Kidney epithelial cell (primary cell): ENCODE measurements around the gene PARP8. TPM values are rescaled to one million over a fixed set of nuclear protein-coding genes. Genes with fewer than 3 reads are reported as not detected.

ENCODE experiments used
- DNase-seq: peaks from one replicate; pipeline ENCODE4 v3.0.0-alpha.2; 2010; ENCODE audit warnings: low read depth
- H3K27me3 ChIP-seq: 2 replicates; pipeline ENCODE4 v1.6.0; 2011; ENCODE audit warnings: low read length; ENCODE audit not compliant: control insufficient read depth, insufficient read depth
- H3K36me3 ChIP-seq: 2 replicates; pipeline ENCODE4 v1.5.1; 2011; ENCODE audit warnings: low read length; ENCODE audit not compliant: control insufficient read depth, insufficient read depth
- H3K4me3 ChIP-seq: 2 replicates; pipeline ENCODE4 v1.5.1; 2011; ENCODE audit warnings: low read depth, mild to moderate bottlenecking, control low read depth, low read length
- CTCF ChIP-seq: IDR thresholded peaks from 2 replicates; pipeline ENCODE4 v1.5.1; 2011; ENCODE audit warnings: mild to moderate bottlenecking, moderate library complexity, low read length, control low read depth, inconsistent platforms; ENCODE audit not compliant: insufficient read depth, poor library complexity, severe bottlenecking
- total RNA-seq: library from RNA; depleted of rRNA; stranded (reverse); fragments of >200 nt; gene quantifications from 2 replicates; pipeline ENCODE4 v1.2.3, GENCODE V29; 2015

Gene PARP8
- total RNA-seq, 1 donor from 2014 or later, result 29.7 TPM

DNA sequence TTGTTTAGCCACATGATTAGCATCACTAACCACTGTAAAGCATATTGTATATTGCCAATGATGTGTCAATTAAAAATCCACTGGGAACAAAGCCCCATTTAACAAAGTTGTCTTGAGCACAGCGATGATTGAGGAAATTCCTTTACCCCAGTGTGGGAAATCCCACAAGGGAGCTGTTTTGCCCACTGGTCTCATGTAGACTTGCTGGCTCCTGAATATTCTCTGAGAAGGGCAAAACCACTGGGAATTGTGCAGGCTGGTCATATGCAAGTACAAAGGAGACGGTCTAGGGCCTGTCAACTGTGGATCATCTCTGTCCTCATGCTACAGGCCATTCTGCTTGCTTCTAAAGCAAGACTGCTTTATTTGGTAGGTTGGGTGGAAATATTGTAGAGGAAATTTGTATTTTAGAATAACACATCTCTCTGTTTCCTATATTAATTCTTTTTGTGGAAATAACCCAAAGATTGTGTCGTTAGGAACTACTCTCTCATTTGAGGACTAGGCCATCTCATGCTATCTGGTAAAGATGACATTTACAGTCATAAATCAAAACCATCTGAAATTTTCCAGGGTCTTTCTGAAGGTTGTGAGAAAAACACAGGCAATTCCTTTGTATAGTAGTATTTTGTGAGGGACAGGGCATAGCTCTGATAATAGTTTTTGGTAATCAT lies 60.2 kb downstream of the PARP8 start:
- TF ChIP-seq CTCF, result no peak

DNA sequence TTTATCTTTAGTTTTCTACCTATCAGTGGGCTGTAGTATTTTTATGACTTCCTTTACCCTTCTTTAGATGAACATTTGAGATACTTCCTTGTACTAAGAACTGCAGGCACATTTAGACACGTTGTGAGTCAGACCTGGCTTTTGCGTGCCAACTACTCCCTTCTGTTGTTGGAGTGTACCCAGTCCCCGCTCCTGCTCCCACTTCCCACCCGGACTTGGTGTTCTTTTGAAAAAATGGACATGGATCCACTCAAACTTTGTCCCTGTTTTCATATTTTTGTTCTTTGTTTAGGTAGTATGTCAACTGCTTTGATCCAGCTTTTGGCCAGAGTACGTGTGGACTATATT lies 60.7 kb downstream of the PARP8 start:
- no peak for DNase-seq
- H3K4me3 ChIP-seq, result no peak overlapping the region
- no peaks in the 10 kb centered on the region for H3K36me3 ChIP-seq
- H3K27me3 ChIP-seq, result no peaks in the 10 kb centered on the region
- TF ChIP-seq CTCF, result no peak

More for the DNA sequence above, 60.2 kb downstream of the PARP8 start:
- DNase-seq, result no peak
- Histone ChIP-seq H3K36me3 (no peaks in the 10 kb centered on the region), H3K4me3 (no peak overlapping the region), H3K27me3 (no peaks in the 10 kb centered on the region)

DNA sequence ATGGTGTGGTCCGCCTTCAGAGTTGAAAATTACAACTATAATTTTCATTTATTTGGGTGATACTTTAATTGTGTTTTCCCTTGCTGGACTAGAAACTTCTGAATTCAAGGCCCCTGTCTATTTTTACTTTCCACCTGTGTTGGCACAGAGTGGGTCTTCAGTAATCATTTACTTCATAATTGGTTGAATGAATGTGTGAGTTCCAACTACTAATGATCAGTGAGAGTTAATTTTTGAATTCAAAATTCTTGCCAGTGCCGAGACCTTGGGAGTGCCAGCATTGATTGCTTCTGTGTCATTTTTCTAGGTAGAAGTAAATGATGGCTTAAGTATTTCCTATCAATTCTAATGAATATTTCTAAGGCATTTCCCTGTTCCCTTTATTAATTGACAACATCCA lies 61.4 kb downstream of the PARP8 start:
- Histone ChIP-seq H3K27me3 (no peaks in the 10 kb centered on the region), H3K36me3 (no peaks in the 10 kb centered on the region), H3K4me3 (no peak overlapping the region)
- no peak for TF ChIP-seq CTCF
- no peak for DNase-seq

DNA sequence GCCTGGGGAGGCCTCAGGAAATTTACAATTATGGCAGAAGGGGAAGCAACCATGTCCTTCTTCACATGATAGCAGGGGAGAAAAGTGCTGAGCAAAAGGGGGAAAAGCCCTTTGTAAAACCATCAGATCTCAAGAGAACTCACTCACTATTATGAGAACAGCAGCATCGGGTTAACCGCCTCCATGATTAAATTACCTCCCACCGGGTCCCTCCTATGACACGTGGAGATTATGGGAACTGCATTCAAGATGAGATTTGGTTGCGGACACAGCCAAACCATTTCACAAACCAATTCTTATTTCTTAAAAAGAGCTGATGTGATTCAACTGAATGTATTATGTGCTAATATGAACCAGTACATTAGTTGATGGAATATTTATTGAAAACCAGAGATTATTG lies 63.9 kb downstream of the PARP8 start:
- no peak for DNase-seq
- H3K4me3 ChIP-seq, result no peak overlapping the region
- TF ChIP-seq CTCF, result no peak
- no peaks in the 10 kb centered on the region for H3K27me3 ChIP-seq
- H3K36me3 ChIP-seq, result no peaks in the 10 kb centered on the region

GRCh38 chr5:50730841-50731240 lies 64.4 kb downstream of the PARP8 start:
- no peak overlapping the region for H3K4me3 ChIP-seq
- DNase-seq, result no peak
- H3K27me3 ChIP-seq, result no peaks in the 10 kb centered on the region
- no peaks in the 10 kb centered on the region for H3K36me3 ChIP-seq
- TF ChIP-seq CTCF, result no peak

GRCh38 chr5:50733741-50734140 lies 67.3 kb downstream of the PARP8 start:
- Histone ChIP-seq H3K36me3 (no peaks in the 10 kb centered on the region), H3K27me3 (no peaks in the 10 kb centered on the region), H3K4me3 (no peak overlapping the region)
- no peak for DNase-seq
- no peak for TF ChIP-seq CTCF
